ENCODE results near the gene NR5A1. TPM values are rescaled to one million over a fixed set of nuclear protein-coding genes. Genes with fewer than 3 reads are reported as not detected.

Gene NR5A1
- total and polyA plus RNA-seq, 2 experiments from 2014 or later = 0.21 TPM; not detected in 1

- Histone ChIP-seq H3K9me2 (ENCODE audit: insufficient read depth) (no peaks in the 10 kb centered on the region), H3K4me2 (no peak overlapping the region), H3K27ac (ENCODE audit: low read depth) (no peak overlapping the region), H3K79me2 (replicated peaks; ENCODE audit: insufficient read depth) (no peaks in the 10 kb centered on the region), H2AFZ (no peak overlapping the region), H3K4me3 (no peak overlapping the region), H4K20me1 (replicated peaks; ENCODE audit: insufficient read depth) (no peaks in the 10 kb centered on the region; the same call in 1 of the 2 replicates), H3K36me3 (ENCODE audit: insufficient read depth) (no peaks in the 10 kb centered on the region), H3F3A (replicated peaks; ENCODE audit: low read depth) (no peaks in the 10 kb centered on the region), H3K27me3 (ENCODE audit: insufficient read depth) (no peaks in the 10 kb centered on the region), H3K4me1 (ENCODE audit: insufficient read depth) (no peaks in the 10 kb centered on the region)
- no peak for ATAC-seq
- Mint-ChIP-seq H3K4me1 (no peaks in the 10 kb centered on the region), H3K4me3 (no peak overlapping the region), H3K27ac (no peak overlapping the region), H3K36me3 (ENCODE audit: low read depth) (no peaks in the 10 kb centered on the region), H3K9me3 (no peaks in the 10 kb centered on the region; the same call in 2 of the 3 replicates), H3K27me3 (ENCODE audit: insufficient read depth, low read depth, poor library complexity) (peaks cover 2% of the 10 kb centered on the region)
- no peak for DNase-seq (ENCODE audit: low spot score)
- TF ChIP-seq EZH2phosphoT487 (IDR thresholded peaks at IDR 0.05; ENCODE audit: unreplicated experiment) (no peak), NANOG (IDR thresholded peaks at IDR 0.05; ENCODE audit: borderline replicate concordance) (no peak), REST (IDR thresholded peaks at IDR 0.05; ENCODE audit: unreplicated experiment) (no peak), CREB1 (CRISPR knock-in tag; IDR thresholded peaks at IDR 0.05; ENCODE audit: low read depth) (no peak), ZNF114 (CRISPR knock-in tag; IDR thresholded peaks at IDR 0.05) (no peak), STAT1 (IDR thresholded peaks at IDR 0.05; ENCODE audit: unreplicated experiment) (no peak), POLR2AphosphoS5 (IDR thresholded peaks at IDR 0.05; ENCODE audit: low read depth) (no peak), ZNF331 (CRISPR knock-in tag; IDR thresholded peaks at IDR 0.05; ENCODE audit: low read depth) (no peak), ZNF462 (CRISPR knock-in tag; IDR thresholded peaks at IDR 0.05) (no peak), JUNB (IDR thresholded peaks at IDR 0.05; ENCODE audit: unreplicated experiment) (no peak), EZH2 (IDR thresholded peaks at IDR 0.05; ENCODE audit: low read depth, unreplicated experiment) (no peak)
- TF ChIP-seq, protein P1, sequence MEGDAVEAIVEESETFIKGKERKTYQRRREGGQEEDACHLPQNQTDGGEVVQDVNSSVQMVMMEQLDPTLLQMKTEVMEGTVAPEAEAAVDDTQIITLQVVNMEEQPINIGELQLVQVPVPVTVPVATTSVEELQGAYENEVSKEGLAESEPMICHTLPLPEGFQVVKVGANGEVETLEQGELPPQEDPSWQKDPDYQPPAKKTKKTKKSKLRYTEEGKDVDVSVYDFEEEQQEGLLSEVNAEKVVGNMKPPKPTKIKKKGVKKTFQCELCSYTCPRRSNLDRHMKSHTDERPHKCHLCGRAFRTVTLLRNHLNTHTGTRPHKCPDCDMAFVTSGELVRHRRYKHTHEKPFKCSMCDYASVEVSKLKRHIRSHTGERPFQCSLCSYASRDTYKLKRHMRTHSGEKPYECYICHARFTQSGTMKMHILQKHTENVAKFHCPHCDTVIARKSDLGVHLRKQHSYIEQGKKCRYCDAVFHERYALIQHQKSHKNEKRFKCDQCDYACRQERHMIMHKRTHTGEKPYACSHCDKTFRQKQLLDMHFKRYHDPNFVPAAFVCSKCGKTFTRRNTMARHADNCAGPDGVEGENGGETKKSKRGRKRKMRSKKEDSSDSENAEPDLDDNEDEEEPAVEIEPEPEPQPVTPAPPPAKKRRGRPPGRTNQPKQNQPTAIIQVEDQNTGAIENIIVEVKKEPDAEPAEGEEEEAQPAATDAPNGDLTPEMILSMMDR (conservative IDR thresholded peaks at IDR 0.05; ENCODE audit: low read depth in 2 of 2) = no peak
- TF ChIP-seq, protein P2, sequence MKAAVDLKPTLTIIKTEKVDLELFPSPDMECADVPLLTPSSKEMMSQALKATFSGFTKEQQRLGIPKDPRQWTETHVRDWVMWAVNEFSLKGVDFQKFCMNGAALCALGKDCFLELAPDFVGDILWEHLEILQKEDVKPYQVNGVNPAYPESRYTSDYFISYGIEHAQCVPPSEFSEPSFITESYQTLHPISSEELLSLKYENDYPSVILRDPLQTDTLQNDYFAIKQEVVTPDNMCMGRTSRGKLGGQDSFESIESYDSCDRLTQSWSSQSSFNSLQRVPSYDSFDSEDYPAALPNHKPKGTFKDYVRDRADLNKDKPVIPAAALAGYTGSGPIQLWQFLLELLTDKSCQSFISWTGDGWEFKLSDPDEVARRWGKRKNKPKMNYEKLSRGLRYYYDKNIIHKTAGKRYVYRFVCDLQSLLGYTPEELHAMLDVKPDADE (IDR thresholded peaks at IDR 0.05) = no peak
These were observed 44.5 kb downstream of the NR5A1 start for GRCh38 chr9:124462739-124463138.

Data from GM23338 (cell line).